B cell (primary cell): Measurements from ENCODE around the gene TSKU. TPM values are rescaled to one million over a fixed set of nuclear protein-coding genes. Genes with fewer than 3 reads are reported as not detected.

Source experiments
- ATAC-seq: fragments of 200-7000 bp; cut with Tn5 transposase; one replicate; pipeline ENCODE4 v1.10.0; 2021; ENCODE audit warnings: low read depth, mild to moderate bottlenecking, moderate number of reproducible peaks, moderate library complexity
- CTCF ChIA-PET: fragments of 350-600 bp; sonication (Branson Sonifier 250); formaldehyde crosslinking; loops from one replicate; lab custom pipeline; 2021; ENCODE audit warnings: antibody characterized with exemption, inconsistent platforms; lab: Charles Lee
- POLR2A ChIA-PET: fragments of 350-600 bp; sonication (Branson Sonifier 250); formaldehyde crosslinking; loops from one replicate; lab custom pipeline; 2021; ENCODE audit warnings: antibody characterized with exemption; lab: Charles Lee
- DNase-seq: peaks from one replicate; pipeline ENCODE4 v3.0.0; 2013
- H2AFZ ChIP-seq: 2 replicates; pipeline ENCODE4 v1.6.1; 2012; ENCODE audit warnings: mild to moderate bottlenecking, low read depth, low read length; ENCODE audit not compliant: insufficient read depth, poor library complexity, severe bottlenecking
- H3K27ac ChIP-seq, 2 donors: 1 replicate in 1 of 2; 2 replicates in 1 of 2; pipeline ENCODE4 v1.5.1; 2012 to 2013; ENCODE audit warnings: low read length in 2 of 2, mild to moderate bottlenecking in 2 of 2, moderate library complexity in 1 of 2
- H3K27me3 ChIP-seq, 4 experiments: fragments of 200-600 bp in 1 of 4; sonication (generic) in 1 of 4; replicated peaks in 1 of 4; 1 replicate in 2 of 4; 2 replicates in 2 of 4; pipeline versions ENCODE4 v1.6.1 to v1.7.0; 2013 to 2016; ENCODE audit warnings: low read length in 3 of 4, mild to moderate bottlenecking in 2 of 4, mixed read lengths in 1 of 4, moderate library complexity in 1 of 4; ENCODE audit not compliant: insufficient read depth in 4 of 4, control insufficient read depth in 3 of 4; ENCODE audit errors: control extremely low read depth in 1 of 4
- H3K36me3 ChIP-seq, 2 experiments: replicated peaks in 1 of 2; 1 replicate in 1 of 2; 2 replicates in 1 of 2; pipeline versions ENCODE4 v1.6.1 to v1.7.1; 2013; ENCODE audit warnings: low read length in 1 of 2; ENCODE audit not compliant: insufficient read depth in 2 of 2, control insufficient read depth in 1 of 2; ENCODE audit errors: control extremely low read depth in 1 of 2, extremely low read depth in 1 of 2
- H3K4me1 ChIP-seq, 2 donors: fragments of 200-600 bp in 1 of 2; sonication (generic) in 1 of 2; 1 replicate in 1 of 2; 2 replicates in 1 of 2; pipeline versions ENCODE4 v1.5.1 to v1.6.1; 2013 to 2017; ENCODE audit warnings: low read length in 2 of 2; ENCODE audit not compliant: control insufficient read depth in 2 of 2, insufficient read depth in 2 of 2
- H3K4me2 ChIP-seq: replicated peaks from 2 replicates; pipeline ENCODE3; 2012; ENCODE audit warnings: mild to moderate bottlenecking, low read depth, low read length; ENCODE audit not compliant: poor library complexity, severe bottlenecking
- H3K4me3 ChIP-seq, 5 experiments: fragments of 200-600 bp in 1 of 5; sonication (generic) in 1 of 5; 1 replicate in 3 of 5; 2 replicates in 2 of 5; pipeline versions ENCODE4 v1.5.1 to v1.7.0; 2011 to 2016; ENCODE audit warnings: low read length in 4 of 5, mild to moderate bottlenecking in 4 of 5, low read depth in 2 of 5, control low read depth in 1 of 5, moderate library complexity in 1 of 5; ENCODE audit not compliant: insufficient read depth in 1 of 5; ENCODE audit errors: control extremely low read depth in 1 of 5, extremely low read depth in 1 of 5
- H3K79me2 ChIP-seq: fragments of 200-600 bp; sonication (generic); one replicate; pipeline ENCODE4 v1.6.0; 2016; ENCODE audit warnings: low read length; ENCODE audit not compliant: control insufficient read depth, insufficient read depth
- H3K9ac ChIP-seq: fragments of 200-600 bp; sonication (generic); 2 replicates; pipeline ENCODE4 v1.6.1; 2017; ENCODE audit warnings: mild to moderate bottlenecking, low read length, moderate library complexity
- H3K9me3 ChIP-seq, 3 donors: one replicate each; pipeline versions ENCODE4 v1.6.1 to v1.7.1; 2013; ENCODE audit warnings: low read length in 2 of 3; ENCODE audit not compliant: control insufficient read depth in 2 of 3, insufficient read depth in 1 of 3; ENCODE audit errors: control extremely low read depth in 1 of 3
- H4K20me1 ChIP-seq: 2 replicates; pipeline ENCODE4 v1.6.0; 2012; ENCODE audit warnings: mild to moderate bottlenecking, low read length; ENCODE audit not compliant: insufficient read depth, control insufficient read depth, poor library complexity, severe bottlenecking
- H3K27ac Mint-ChIP-seq: one replicate; pipeline ENCODE4 v1.8.0; 2021; ENCODE audit warnings: mixed read lengths
- H3K27me3 Mint-ChIP-seq: one replicate; pipeline ENCODE4 v1.8.0; 2021; ENCODE audit warnings: mixed read lengths
- H3K4me1 Mint-ChIP-seq: one replicate; pipeline ENCODE4 v1.8.0; 2021; ENCODE audit warnings: mixed read lengths
- H3K4me3 Mint-ChIP-seq: one replicate; pipeline ENCODE4 v1.8.0; 2021; ENCODE audit warnings: mixed read lengths
- H3K9me3 Mint-ChIP-seq: one replicate; pipeline ENCODE4 v1.8.0; 2022; ENCODE audit warnings: mixed read lengths; ENCODE audit not compliant: insufficient read depth
- EZH2 ChIP-seq: IDR thresholded peaks from 2 replicates; pipeline ENCODE4 v1.6.1; 2012; ENCODE audit warnings: borderline replicate concordance, low read depth, mild to moderate bottlenecking, moderate library complexity, low read length; ENCODE audit not compliant: insufficient read depth, poor library complexity, severe bottlenecking
- WGBS: methylation state at CpG from one replicate; pipeline ENCODE4 v1.1.5; 2013; ENCODE audit warnings: missing lambda C conversion rate; ENCODE audit not compliant: insufficient coverage; 5-methylcytosine and 5-hydroxymethylcytosine counted together
- intact Hi-C: fragments of 100-400 bp; cut with micrococcal nuclease; formaldehyde crosslinking; loops from one replicate; pipeline ENCODE4 v1.10.0; 2022
- polyA plus RNA-seq: library from polyadenylated mRNA; depleted of rRNA; stranded (reverse); fragments of >200 nt; gene quantifications from 2 replicates; pipeline ENCODE4 v1.2.3, GENCODE V29; 2012
- total RNA-seq, 2 donors: library from RNA; stranded (reverse); fragments of 120-200 nt in 1 of 2; gene quantifications; 1 replicate in 1 of 2; 2 replicates in 1 of 2; pipeline versions ENCODE4 v1.2.3 to v1.2.4, GENCODE V29; 2013 to 2022
- TF ChIP-seq, protein P1 (sequence below): fragments of 200-600 bp; IDR thresholded peaks from one replicate; pipeline ENCODE4 v1.8.0; 2022; ENCODE audit warnings: antibody characterized with exemption, mild to moderate bottlenecking

TSKU gene
- total and polyA plus RNA-seq, 2 donors (not counting 1 experiment from before 2014, with no cell fraction given): not detected

DNA sequence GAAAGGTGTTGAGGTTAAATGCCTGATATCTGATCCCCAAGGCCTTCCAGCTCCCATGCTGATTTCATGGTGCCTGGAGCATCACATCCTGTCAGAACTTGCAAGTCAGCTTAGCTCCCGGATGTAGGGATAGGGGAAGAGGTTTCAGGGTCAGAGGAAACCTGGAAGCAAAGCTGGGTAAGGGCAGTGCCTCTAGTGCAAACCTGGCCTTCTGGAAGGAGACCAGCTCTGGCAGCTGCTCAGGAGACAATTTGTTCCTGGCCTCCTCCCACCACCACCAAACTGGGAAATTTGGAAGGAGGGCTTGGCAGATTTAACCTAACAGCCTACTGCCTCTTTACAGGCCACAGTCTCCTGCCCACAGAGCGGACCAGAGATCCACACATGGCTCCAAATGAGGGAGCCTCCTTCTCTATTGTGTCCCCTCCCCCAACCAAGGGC lies 9.2 kb upstream of the TSKU start:
- H3K27ac ChIP-seq: no peak overlapping the region

DNA sequence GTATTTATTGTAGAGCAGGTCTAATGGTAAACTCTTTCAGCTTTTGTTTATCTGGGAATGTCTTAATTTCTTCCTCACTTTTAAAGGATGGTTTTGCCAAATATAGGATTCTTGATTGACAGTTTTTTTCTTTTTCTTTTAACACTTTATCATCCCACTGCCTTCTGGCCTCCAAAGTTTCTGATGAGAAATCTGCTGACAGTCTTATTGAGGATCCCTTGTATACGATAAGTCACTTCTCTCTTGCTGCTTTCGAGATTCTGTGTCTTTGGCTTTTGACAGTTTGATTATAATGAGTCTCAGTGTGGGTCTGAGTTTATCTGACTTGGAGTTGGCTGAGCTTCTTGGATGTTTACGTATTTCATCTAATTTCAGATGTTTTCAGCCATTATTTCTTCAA lies 6.7 kb upstream of the TSKU start:
- H3K36me3 ChIP-seq: no peaks in the 10 kb centered on the region
- H3K79me2 ChIP-seq: no peaks in the 10 kb centered on the region
- TF ChIP-seq, protein P1, sequence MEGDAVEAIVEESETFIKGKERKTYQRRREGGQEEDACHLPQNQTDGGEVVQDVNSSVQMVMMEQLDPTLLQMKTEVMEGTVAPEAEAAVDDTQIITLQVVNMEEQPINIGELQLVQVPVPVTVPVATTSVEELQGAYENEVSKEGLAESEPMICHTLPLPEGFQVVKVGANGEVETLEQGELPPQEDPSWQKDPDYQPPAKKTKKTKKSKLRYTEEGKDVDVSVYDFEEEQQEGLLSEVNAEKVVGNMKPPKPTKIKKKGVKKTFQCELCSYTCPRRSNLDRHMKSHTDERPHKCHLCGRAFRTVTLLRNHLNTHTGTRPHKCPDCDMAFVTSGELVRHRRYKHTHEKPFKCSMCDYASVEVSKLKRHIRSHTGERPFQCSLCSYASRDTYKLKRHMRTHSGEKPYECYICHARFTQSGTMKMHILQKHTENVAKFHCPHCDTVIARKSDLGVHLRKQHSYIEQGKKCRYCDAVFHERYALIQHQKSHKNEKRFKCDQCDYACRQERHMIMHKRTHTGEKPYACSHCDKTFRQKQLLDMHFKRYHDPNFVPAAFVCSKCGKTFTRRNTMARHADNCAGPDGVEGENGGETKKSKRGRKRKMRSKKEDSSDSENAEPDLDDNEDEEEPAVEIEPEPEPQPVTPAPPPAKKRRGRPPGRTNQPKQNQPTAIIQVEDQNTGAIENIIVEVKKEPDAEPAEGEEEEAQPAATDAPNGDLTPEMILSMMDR: no peak
- TF ChIP-seq EZH2: no peak
- H3K4me3 ChIP-seq: no peak overlapping the region
- no peak overlapping the region for H3K27ac ChIP-seq
- CTCF ChIA-PET: no interaction called here
- H3K27me3 Mint-ChIP-seq: peaks cover 49% of the 10 kb centered on the region
- H3K4me3 Mint-ChIP-seq: no peak overlapping the region
- no peaks in the 10 kb centered on the region for H3K4me1 ChIP-seq
- peaks cover 3 to 32% (median 24%) of the 10 kb centered on the region in 3 donors for H3K9me3 ChIP-seq
- no peak overlapping the region for H3K27ac Mint-ChIP-seq
- no peaks in the 10 kb centered on the region for H3K4me1 Mint-ChIP-seq
- DNase-seq: no peak
- no peak for ATAC-seq
- H2AFZ ChIP-seq: no peak overlapping the region
- no peak overlapping the region for H3K4me2 ChIP-seq
- no peak overlapping the region for H3K9ac ChIP-seq
- H3K9me3 Mint-ChIP-seq: peaks cover 10% of the 10 kb centered on the region
- WGBS: no CpG with 5 or more reads among the region's 3 CpGs
- POLR2A ChIA-PET: no interaction called here
- intact Hi-C loops: no loop called here
- H4K20me1 ChIP-seq: no peaks in the 10 kb centered on the region
- peaks cover 0 to 28% (median 11%) of the 10 kb centered on the region in 4 experiments for H3K27me3 ChIP-seq

More for the DNA sequence above, 9.2 kb upstream of the TSKU start:
- Mint-ChIP-seq H3K27ac (no peak overlapping the region), H3K4me1 (no peaks in the 10 kb centered on the region), H3K27me3 (peaks cover 29% of the 10 kb centered on the region), H3K4me3 (no peak overlapping the region), H3K9me3 (peaks cover 10% of the 10 kb centered on the region)
- intact Hi-C loops: no loop called here
- Histone ChIP-seq H3K79me2 (no peaks in the 10 kb centered on the region), H3K4me1 (no peaks in the 10 kb centered on the region), H2AFZ (no peak overlapping the region), H3K36me3 (no peaks in the 10 kb centered on the region), H4K20me1 (no peaks in the 10 kb centered on the region), H3K9me3 (peaks cover 3 to 32% (median 24%) of the 10 kb centered on the region in 3 donors), H3K4me2 (no peak overlapping the region), H3K27me3 (peaks cover 0 to 19% (median 4%) of the 10 kb centered on the region in 4 experiments), H3K4me3 (no peak overlapping the region), H3K9ac (no peak overlapping the region)
- POLR2A ChIA-PET: no interaction called here
- WGBS: 100% methylated on average over 2 of the region's 2 CpGs
- no peak for TF ChIP-seq EZH2
- TF ChIP-seq, protein P1: no peak
- ATAC-seq (no peak), DNase-seq (no peak)
- CTCF ChIA-PET: no interaction called here
